ENCODE data around the gene PGBD5.

DNA sequence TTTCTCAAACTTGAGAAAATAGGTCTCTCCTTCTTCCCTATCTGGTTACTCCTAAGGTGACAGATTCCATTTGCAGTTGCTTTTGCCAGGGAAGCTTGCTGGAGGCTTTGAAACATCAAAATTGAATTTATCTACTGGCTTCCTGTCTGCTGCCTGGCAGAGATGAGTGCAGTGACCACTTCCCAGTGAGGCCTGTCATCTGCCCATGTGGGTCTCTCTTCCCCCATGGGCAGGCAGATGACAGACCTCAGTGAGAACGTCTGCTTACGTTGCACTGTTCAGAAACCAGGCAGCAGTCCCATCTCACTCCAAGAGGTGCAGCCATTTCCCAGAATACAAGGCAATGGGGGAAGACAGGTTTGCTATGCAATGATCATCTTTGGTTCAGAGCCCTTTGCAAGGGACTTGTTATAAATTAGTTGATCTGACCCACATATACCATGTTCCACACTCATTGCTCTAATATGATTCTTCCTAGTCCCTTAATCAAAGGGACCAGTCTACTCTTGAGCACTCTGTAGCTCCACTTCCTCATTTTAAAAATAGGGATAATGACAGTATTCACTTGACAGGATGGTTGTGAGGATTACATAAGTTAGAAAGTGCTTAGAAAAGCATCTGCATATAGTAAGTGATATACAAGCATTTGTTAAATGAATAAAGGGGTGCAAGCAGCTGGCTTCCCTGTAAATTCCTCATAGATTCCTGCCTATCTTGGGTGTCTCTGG lies 10.6 kb downstream of the PGBD5 start:
- TF ChIP-seq, protein P1, sequence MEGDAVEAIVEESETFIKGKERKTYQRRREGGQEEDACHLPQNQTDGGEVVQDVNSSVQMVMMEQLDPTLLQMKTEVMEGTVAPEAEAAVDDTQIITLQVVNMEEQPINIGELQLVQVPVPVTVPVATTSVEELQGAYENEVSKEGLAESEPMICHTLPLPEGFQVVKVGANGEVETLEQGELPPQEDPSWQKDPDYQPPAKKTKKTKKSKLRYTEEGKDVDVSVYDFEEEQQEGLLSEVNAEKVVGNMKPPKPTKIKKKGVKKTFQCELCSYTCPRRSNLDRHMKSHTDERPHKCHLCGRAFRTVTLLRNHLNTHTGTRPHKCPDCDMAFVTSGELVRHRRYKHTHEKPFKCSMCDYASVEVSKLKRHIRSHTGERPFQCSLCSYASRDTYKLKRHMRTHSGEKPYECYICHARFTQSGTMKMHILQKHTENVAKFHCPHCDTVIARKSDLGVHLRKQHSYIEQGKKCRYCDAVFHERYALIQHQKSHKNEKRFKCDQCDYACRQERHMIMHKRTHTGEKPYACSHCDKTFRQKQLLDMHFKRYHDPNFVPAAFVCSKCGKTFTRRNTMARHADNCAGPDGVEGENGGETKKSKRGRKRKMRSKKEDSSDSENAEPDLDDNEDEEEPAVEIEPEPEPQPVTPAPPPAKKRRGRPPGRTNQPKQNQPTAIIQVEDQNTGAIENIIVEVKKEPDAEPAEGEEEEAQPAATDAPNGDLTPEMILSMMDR (IDR thresholded peaks at IDR 0.05), result no peak
- TF ChIP-seq POLR2A (IDR thresholded peaks at IDR 0.05), result no peak
